Kidney epithelial cell (primary cell): ENCODE results near the gene HLA-DQA1. TPM values are rescaled to one million over a fixed set of nuclear protein-coding genes. Genes with fewer than 3 reads are reported as not detected.
"Not testable (repeated sequence)": the region's sequence is repeated elsewhere in the genome, so short reads cannot be mapped to it uniquely, and the experiment has no call there.

Source experiments
- DNase-seq: peaks from one replicate; pipeline ENCODE4 v3.0.0-alpha.2; 2010; ENCODE audit warnings: low read depth
- H3K27me3 ChIP-seq: 2 replicates; pipeline ENCODE4 v1.6.0; 2011; ENCODE audit warnings: low read length; ENCODE audit not compliant: control insufficient read depth, insufficient read depth
- H3K36me3 ChIP-seq: 2 replicates; pipeline ENCODE4 v1.5.1; 2011; ENCODE audit warnings: low read length; ENCODE audit not compliant: control insufficient read depth, insufficient read depth
- H3K4me3 ChIP-seq: 2 replicates; pipeline ENCODE4 v1.5.1; 2011; ENCODE audit warnings: low read depth, mild to moderate bottlenecking, control low read depth, low read length
- CTCF ChIP-seq: IDR thresholded peaks from 2 replicates; pipeline ENCODE4 v1.5.1; 2011; ENCODE audit warnings: mild to moderate bottlenecking, moderate library complexity, low read length, control low read depth, inconsistent platforms; ENCODE audit not compliant: insufficient read depth, poor library complexity, severe bottlenecking
- total RNA-seq: library from RNA; depleted of rRNA; stranded (reverse); fragments of >200 nt; gene quantifications from 2 replicates; pipeline ENCODE4 v1.2.3, GENCODE V29; 2015

The HLA-DQA1 gene
- total RNA-seq, 1 donor from 2014 or later: 0.21 TPM

GRCh38 chr6:32666420-32667300 is 29.5 kb downstream of the HLA-DQA1 start, which contains the start of gene HLA-DQB1:
HLA-DQB1 (minus strand) TSS chr6:32666657; CDS start chr6:32666607, 50 bp downstream.
- Histone ChIP-seq H3K4me3 (no peak within 1 kb of the TSS), H3K36me3 (no peaks in the 10 kb centered on the region), H3K27me3 (peaks cover 3% of the 10 kb centered on the region)
- no peak for TF ChIP-seq CTCF
- no peak for DNase-seq

GRCh38 chr6:32668226-32668747 is 31.1 kb downstream of the HLA-DQA1 start:
- no peak for DNase-seq
- no peak for TF ChIP-seq CTCF
- H3K36me3 ChIP-seq: no peaks in the 10 kb centered on the region
- no peak overlapping the region for H3K4me3 ChIP-seq
- peaks cover 3% of the 10 kb centered on the region for H3K27me3 ChIP-seq

GRCh38 chr6:32669240-32669639 is 32.0 kb downstream of the HLA-DQA1 start:
- peaks cover 3% of the 10 kb centered on the region for H3K27me3 ChIP-seq
- H3K4me3 ChIP-seq: no peak overlapping the region
- no peak for DNase-seq
- TF ChIP-seq CTCF: no peak
- no peaks in the 10 kb centered on the region for H3K36me3 ChIP-seq

GRCh38 chr6:32669893-32670292 is 32.7 kb downstream of the HLA-DQA1 start:
- no peak for TF ChIP-seq CTCF

GRCh38 chr6:32671908-32672307 is 34.7 kb downstream of the HLA-DQA1 start:
- not testable (repeated sequence) for DNase-seq, H3K4me3 ChIP-seq, H3K27me3 ChIP-seq, H3K36me3 ChIP-seq

More at GRCh38 chr6:32669893-32670292, 32.7 kb downstream of the HLA-DQA1 start:
- peaks cover 3% of the 10 kb centered on the region for H3K27me3 ChIP-seq
- DNase-seq: no peak
- no peak overlapping the region for H3K4me3 ChIP-seq
- H3K36me3 ChIP-seq: no peaks in the 10 kb centered on the region

- not testable (repeated sequence) for H3K36me3 ChIP-seq, DNase-seq, H3K4me3 ChIP-seq
These were observed 36.9 kb downstream of the HLA-DQA1 start for GRCh38 chr6:32674123-32674522.

More at GRCh38 chr6:32674123-32674522, 36.9 kb downstream of the HLA-DQA1 start:
- not testable (repeated sequence) for H3K27me3 ChIP-seq
